ENCODE data around the gene GRAP2. TPM values are rescaled to one million over a fixed set of nuclear protein-coding genes. Genes with fewer than 3 reads are reported as not detected.

The GRAP2 gene
- total RNA-seq, 1 donor from 2014 or later = not detected

DNA sequence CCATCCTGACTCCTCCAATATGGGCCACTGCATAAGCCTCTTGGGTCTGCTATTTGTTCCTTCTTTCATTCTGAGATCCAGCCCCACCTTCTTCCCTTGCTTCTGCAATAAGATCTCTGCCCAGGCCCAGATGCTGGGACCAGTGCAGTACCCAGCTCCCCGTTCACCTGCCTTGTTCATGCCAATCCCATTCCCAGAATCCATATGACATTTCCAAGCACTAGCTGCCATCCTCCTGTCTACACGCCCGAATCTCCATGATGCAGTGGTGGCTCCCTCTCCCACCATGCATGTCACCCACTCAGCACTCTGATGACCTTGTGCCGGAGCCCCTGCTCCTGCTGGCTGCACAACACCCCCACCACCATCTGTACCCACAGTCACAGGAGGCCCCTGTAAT is 82.5 kb downstream of the GRAP2 start:
- Histone ChIP-seq H3K27me3 (ENCODE audit: control insufficient read depth, insufficient read depth, low read length) (no peaks in the 10 kb centered on the region), H3K4me3 (ENCODE audit: low read depth, low read length) (no peak overlapping the region), H3K36me3 (ENCODE audit: control insufficient read depth, insufficient read depth, low read length) (no peaks in the 10 kb centered on the region)
- TF ChIP-seq, protein P1, sequence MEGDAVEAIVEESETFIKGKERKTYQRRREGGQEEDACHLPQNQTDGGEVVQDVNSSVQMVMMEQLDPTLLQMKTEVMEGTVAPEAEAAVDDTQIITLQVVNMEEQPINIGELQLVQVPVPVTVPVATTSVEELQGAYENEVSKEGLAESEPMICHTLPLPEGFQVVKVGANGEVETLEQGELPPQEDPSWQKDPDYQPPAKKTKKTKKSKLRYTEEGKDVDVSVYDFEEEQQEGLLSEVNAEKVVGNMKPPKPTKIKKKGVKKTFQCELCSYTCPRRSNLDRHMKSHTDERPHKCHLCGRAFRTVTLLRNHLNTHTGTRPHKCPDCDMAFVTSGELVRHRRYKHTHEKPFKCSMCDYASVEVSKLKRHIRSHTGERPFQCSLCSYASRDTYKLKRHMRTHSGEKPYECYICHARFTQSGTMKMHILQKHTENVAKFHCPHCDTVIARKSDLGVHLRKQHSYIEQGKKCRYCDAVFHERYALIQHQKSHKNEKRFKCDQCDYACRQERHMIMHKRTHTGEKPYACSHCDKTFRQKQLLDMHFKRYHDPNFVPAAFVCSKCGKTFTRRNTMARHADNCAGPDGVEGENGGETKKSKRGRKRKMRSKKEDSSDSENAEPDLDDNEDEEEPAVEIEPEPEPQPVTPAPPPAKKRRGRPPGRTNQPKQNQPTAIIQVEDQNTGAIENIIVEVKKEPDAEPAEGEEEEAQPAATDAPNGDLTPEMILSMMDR (IDR thresholded peaks at IDR 0.05; ENCODE audit: insufficient read depth, low read length, severe bottlenecking) = no peak
- FAIRE-seq (no peak), DNase-seq (ENCODE audit: low read depth) (no peak)

DNA sequence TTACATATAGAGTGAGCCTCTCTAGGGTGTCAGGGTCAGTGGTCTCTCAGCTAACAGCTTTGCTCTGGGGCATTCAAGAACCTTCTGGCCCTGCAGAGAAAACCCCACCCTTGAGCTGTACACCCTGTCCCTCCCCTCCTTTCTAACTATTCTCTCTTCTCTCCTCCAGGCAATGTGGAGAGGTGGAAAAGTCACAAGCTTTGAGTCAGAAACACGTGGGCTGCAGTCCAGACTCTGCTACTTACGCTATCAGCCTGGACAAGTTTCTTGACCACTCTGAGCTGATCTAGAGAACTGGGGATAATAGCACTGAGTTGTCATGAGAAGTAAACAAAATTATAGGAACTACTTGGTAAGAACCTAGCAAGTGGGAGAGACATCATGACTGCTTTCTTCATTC is 83.1 kb downstream of the GRAP2 start:
- peak; percentile 77 for FAIRE-seq
- DNase-seq (ENCODE audit: low read depth) = peak; percentile 77
- Histone ChIP-seq H3K27me3 (ENCODE audit: control insufficient read depth, insufficient read depth, low read length) (no peaks in the 10 kb centered on the region), H3K4me3 (ENCODE audit: low read depth, low read length) (no peak overlapping the region), H3K36me3 (ENCODE audit: control insufficient read depth, insufficient read depth, low read length) (no peaks in the 10 kb centered on the region)
- TF ChIP-seq, protein P1 (IDR thresholded peaks at IDR 0.05; ENCODE audit: insufficient read depth, low read length, severe bottlenecking) = no peak

DNA sequence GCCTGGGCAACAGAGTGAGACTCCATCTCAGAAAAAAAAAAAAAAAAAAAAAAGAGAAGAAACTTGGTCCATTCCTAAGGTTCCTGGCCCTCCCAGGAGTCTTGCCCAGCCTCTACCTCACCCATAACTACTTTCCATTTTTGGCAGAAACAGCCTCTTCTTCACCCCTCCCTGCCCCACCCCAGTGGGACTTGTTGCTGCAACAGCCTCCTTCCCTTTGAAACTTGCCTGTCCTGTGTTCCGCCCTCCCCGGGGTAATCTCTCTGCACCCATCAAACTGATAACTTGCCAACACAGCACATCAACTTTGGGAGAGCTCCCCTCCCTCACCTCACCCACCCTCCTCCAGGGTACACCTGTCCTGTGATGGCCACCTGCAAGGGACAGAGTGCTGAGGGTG is 83.9 kb downstream of the GRAP2 start:
- Histone ChIP-seq H3K4me3 (ENCODE audit: low read depth, low read length) (no peak overlapping the region), H3K36me3 (ENCODE audit: control insufficient read depth, insufficient read depth, low read length) (no peaks in the 10 kb centered on the region), H3K27me3 (ENCODE audit: control insufficient read depth, insufficient read depth, low read length) (no peaks in the 10 kb centered on the region)
- FAIRE-seq = no peak
- TF ChIP-seq, protein P1 (IDR thresholded peaks at IDR 0.05; ENCODE audit: insufficient read depth, low read length, severe bottlenecking) = no peak
- no peak for DNase-seq (ENCODE audit: low read depth)

DNA sequence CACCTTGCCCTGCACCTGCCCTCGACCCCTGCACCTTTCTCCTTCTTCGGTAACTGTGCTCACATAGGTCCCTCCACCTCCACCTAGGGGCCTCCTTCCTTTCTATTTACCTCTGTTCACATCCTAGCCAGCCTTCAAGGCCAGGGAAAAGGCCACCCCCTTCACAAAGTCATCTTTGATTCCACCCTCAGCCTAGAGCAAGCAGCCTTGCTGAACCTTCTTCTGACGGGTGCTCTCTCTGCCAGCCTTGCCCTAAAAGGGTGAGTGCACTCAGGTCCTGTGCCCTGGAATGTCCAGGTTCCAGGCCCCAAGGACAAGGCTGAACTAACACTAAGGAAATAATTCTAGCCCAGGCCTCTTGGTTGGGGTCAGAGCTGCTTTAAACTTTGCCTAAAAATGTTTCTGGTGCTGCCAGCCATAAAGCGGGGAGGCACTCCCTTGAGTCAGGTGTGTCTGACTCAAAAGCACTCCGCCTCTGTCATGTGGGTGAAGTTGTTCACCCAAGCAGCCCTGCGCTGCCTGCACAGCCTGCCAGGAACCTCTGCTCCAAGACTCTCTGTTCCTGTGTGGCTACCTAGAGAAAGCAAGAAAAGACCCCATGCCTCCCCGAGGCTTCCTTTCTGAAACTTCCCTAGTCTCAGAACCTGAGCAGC is 84.6 kb downstream of the GRAP2 start:
- DNase-seq (ENCODE audit: low read depth) = peak; percentile 58
- Histone ChIP-seq H3K4me3 (ENCODE audit: low read depth, low read length) (no peak overlapping the region), H3K27me3 (ENCODE audit: control insufficient read depth, insufficient read depth, low read length) (no peaks in the 10 kb centered on the region), H3K36me3 (ENCODE audit: control insufficient read depth, insufficient read depth, low read length) (no peaks in the 10 kb centered on the region)
- TF ChIP-seq, protein P1 (IDR thresholded peaks at IDR 0.05; ENCODE audit: insufficient read depth, low read length, severe bottlenecking) = no peak
- peak; percentile 92 for FAIRE-seq

DNA sequence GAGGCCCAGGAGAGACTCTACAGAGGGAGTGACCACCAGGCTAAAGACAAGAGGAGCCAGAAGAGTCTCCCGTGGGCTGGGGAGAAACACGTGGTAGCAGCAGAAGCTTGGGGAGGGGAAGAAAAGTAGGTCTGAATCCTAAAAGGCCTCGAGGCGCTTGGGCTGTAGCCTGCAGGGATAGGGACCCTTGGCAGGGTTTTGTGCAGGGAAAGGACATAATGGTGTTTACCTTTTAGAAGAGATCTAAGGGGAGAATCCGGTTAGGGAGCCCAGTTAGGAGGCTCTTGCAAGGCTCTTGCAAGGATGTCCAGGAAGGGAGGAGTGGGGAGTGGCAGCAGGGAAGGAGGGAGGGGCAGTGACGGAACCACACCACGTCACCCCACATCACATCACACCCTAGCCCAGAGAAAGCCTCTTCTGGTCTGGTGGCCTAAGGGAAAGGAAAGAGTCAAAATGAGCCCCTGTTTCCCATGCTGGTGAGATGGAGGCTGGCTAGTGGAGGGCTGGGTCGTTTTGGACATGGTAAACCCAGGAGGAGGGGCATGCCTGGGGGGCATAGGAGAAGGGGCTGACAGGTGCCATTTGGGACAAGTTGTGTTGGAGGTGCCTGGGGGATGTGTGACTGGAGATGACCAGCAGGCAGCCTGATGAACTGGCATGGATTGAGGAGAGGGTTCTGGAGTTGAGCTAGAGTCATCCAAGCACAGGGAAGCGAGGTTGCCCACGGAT is 87.7 kb downstream of the GRAP2 start:
- H3K27me3 ChIP-seq (ENCODE audit: control insufficient read depth, insufficient read depth, low read length) = no peaks in the 10 kb centered on the region
- peak overlapping the region; percentile 2 for H3K4me3 ChIP-seq (ENCODE audit: low read depth, low read length)
- DNase-seq (ENCODE audit: low read depth) (no peak), FAIRE-seq (peak; percentile 86)
- no peaks in the 10 kb centered on the region for H3K36me3 ChIP-seq (ENCODE audit: control insufficient read depth, insufficient read depth, low read length)
- TF ChIP-seq, protein P1 (IDR thresholded peaks at IDR 0.05; ENCODE audit: insufficient read depth, low read length, severe bottlenecking) = no peak
